Activated T-cell treated with anti-CD3 and anti-CD28 coated beads for 1 hour (primary cell): ENCODE data around the gene TNS1.

Experiments used
- DNase-seq: peaks from one replicate; pipeline ENCODE4 v3.0.0-alpha.2; 2020; ENCODE audit warnings: low read depth

The TNS1 gene

GRCh38 chr2:217929757-217930707, 72.8 kb downstream of the TNS1 start:
- no peak for DNase-seq

GRCh38 chr2:217929272-217929671, 73.5 kb downstream of the TNS1 start:
- DNase-seq: no peak

- no peak for DNase-seq
Measured at GRCh38 chr2:217928324-217929181, 74.2 kb downstream of the TNS1 start.

- no peak for DNase-seq
Measured at GRCh38 chr2:217927601-217928323, 75.0 kb downstream of the TNS1 start.

GRCh38 chr2:217926801-217927200, 76.0 kb downstream of the TNS1 start:
- no peak for DNase-seq

- DNase-seq: no peak
Measured at GRCh38 chr2:217924346-217924901, 78.4 kb downstream of the TNS1 start.

GRCh38 chr2:217923007-217923686, 79.6 kb downstream of the TNS1 start:
- no peak for DNase-seq

- no peak for DNase-seq
Measured at GRCh38 chr2:217922101-217923006, 80.4 kb downstream of the TNS1 start.

- no peak for DNase-seq
Measured at GRCh38 chr2:217920879-217921603, 81.8 kb downstream of the TNS1 start.

- no peak for DNase-seq
Measured at GRCh38 chr2:217919781-217920351, 82.9 kb downstream of the TNS1 start.

- DNase-seq: no peak
Measured at GRCh38 chr2:217919204-217919603, 83.6 kb downstream of the TNS1 start.

GRCh38 chr2:217918308-217919024, 84.3 kb downstream of the TNS1 start:
- DNase-seq: no peak

- DNase-seq: no peak
Measured at GRCh38 chr2:217916504-217917254, 86.1 kb downstream of the TNS1 start.

- no peak for DNase-seq
Measured at GRCh38 chr2:217915706-217916105, 87.1 kb downstream of the TNS1 start.

- no peak for DNase-seq
Measured at GRCh38 chr2:217914878-217915277, 87.9 kb downstream of the TNS1 start.

- DNase-seq: no peak
Measured at GRCh38 chr2:217914078-217914477, 88.7 kb downstream of the TNS1 start.

- DNase-seq: no peak
Measured at GRCh38 chr2:217913436-217913835, 89.4 kb downstream of the TNS1 start.
